Progenitor cell of endocrine pancreas (in vitro differentiated cells): ENCODE measurements around the gene SMG9. TPM values are rescaled to one million over a fixed set of nuclear protein-coding genes. Genes with fewer than 3 reads are reported as not detected.
A peak's percentile ranks its signal among the peaks of the same experiment; 100 is the strongest.

Source experiments
- DNase-seq: peaks from one replicate; pipeline ENCODE4 v3.0.0; 2021; ENCODE audit warnings: low spot score; ENCODE audit not compliant: unreplicated experiment
- H3K27ac Mint-ChIP-seq: 2 replicates; pipeline ENCODE4 v1.8.0; 2021; ENCODE audit warnings: mild to moderate bottlenecking, moderate library complexity, mixed read lengths
- H3K27me3 Mint-ChIP-seq: 2 replicates; pipeline ENCODE4 v1.8.0; 2021; ENCODE audit warnings: mixed read lengths
- H3K36me3 Mint-ChIP-seq: 2 replicates; pipeline ENCODE4 v1.8.0; 2022; ENCODE audit warnings: mixed read lengths; ENCODE audit not compliant: insufficient read depth
- H3K4me1 Mint-ChIP-seq: 2 replicates; pipeline ENCODE4 v1.8.0; 2021; ENCODE audit warnings: low read depth, mixed read lengths
- H3K4me3 Mint-ChIP-seq: 2 replicates; pipeline ENCODE4 v1.8.0; 2021; ENCODE audit warnings: low read depth, mild to moderate bottlenecking, moderate library complexity, mixed read lengths
- H3K9me3 Mint-ChIP-seq: 2 replicates; pipeline ENCODE4 v1.8.0; 2021; ENCODE audit warnings: low read depth, mixed read lengths
- CTCF ChIP-seq: fragments of 200-600 bp; sonication (generic); IDR thresholded peaks from one replicate; pipeline ENCODE4 v1.5.0; 2021; ENCODE audit warnings: antibody characterized with exemption, mild to moderate bottlenecking; ENCODE audit not compliant: unreplicated experiment
- total RNA-seq: library from RNA; stranded (reverse); gene quantifications from 2 replicates; pipeline ENCODE4 v1.2.1, GENCODE V29; 2021

The SMG9 gene
- total RNA-seq, 1 donor from 2014 or later: 78.9 TPM

GRCh38 chr19:43774103-43774939, 19.6 kb upstream of the SMG9 start:
- Mint-ChIP-seq H3K9me3 (no peaks in the 10 kb centered on the region), H3K27ac (no peak overlapping the region), H3K36me3 (no peaks in the 10 kb centered on the region), H3K27me3 (peaks cover 83% of the 10 kb centered on the region), H3K4me1 (peaks cover 14% of the 10 kb centered on the region), H3K4me3 (peak overlapping the region; percentile 55)
- peak; percentile 75 for DNase-seq
- peak; percentile 79 for TF ChIP-seq CTCF

- Mint-ChIP-seq H3K36me3 (no peaks in the 10 kb centered on the region), H3K4me1 (peaks cover 14% of the 10 kb centered on the region), H3K9me3 (no peaks in the 10 kb centered on the region), H3K27ac (no peak overlapping the region), H3K27me3 (peaks cover 88% of the 10 kb centered on the region), H3K4me3 (peak overlapping the region; percentile 55)
- no peak for TF ChIP-seq CTCF
- DNase-seq: no peak
Observed at GRCh38 chr19:43773725-43774102, 19.0 kb upstream of the SMG9 start.

- DNase-seq: no peak
- Mint-ChIP-seq H3K36me3 (no peaks in the 10 kb centered on the region), H3K9me3 (no peaks in the 10 kb centered on the region), H3K4me3 (no peak overlapping the region), H3K4me1 (peaks cover 5% of the 10 kb centered on the region), H3K27me3 (peaks cover 72% of the 10 kb centered on the region), H3K27ac (no peak overlapping the region)
- TF ChIP-seq CTCF: no peak
Observed at GRCh38 chr19:43769256-43769655, 14.5 kb upstream of the SMG9 start.

GRCh38 chr19:43768273-43769050, 13.7 kb upstream of the SMG9 start:
- no peak for TF ChIP-seq CTCF
- Mint-ChIP-seq H3K9me3 (no peaks in the 10 kb centered on the region), H3K36me3 (no peaks in the 10 kb centered on the region), H3K27me3 (peaks cover 65% of the 10 kb centered on the region), H3K4me1 (peaks cover 3% of the 10 kb centered on the region), H3K4me3 (no peak overlapping the region), H3K27ac (peak overlapping the region; percentile 2)
- DNase-seq: no peak

GRCh38 chr19:43767818-43768217, 13.1 kb upstream of the SMG9 start:
- no peak for TF ChIP-seq CTCF
- Mint-ChIP-seq H3K4me3 (no peak overlapping the region), H3K9me3 (no peaks in the 10 kb centered on the region), H3K27ac (no peak overlapping the region), H3K4me1 (peaks cover 3% of the 10 kb centered on the region), H3K27me3 (peaks cover 62% of the 10 kb centered on the region), H3K36me3 (no peaks in the 10 kb centered on the region)
- DNase-seq: no peak
